ENCODE measurements around the gene CYP24A1.

The CYP24A1 gene

DNA sequence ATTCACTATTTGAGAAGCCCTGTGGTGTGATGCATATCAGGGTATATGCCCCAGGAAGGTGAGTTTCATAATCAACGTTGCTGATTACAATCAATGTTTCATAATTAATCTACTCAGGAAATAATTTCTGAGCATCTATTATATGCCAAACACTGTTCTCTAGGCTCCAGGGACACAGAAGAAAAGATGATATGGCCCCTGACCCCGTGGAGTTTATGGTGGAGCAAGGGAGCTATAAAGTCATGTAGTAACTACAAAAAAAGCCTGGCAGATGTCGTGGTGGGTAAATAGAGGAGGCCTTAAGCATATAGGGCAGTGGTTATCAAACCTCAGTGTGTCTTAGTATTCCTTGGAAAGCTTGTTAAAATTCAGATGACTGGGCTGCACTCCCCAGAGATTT is 63.3 kb downstream of the CYP24A1 start:
- DNase-seq = no peak

DNA sequence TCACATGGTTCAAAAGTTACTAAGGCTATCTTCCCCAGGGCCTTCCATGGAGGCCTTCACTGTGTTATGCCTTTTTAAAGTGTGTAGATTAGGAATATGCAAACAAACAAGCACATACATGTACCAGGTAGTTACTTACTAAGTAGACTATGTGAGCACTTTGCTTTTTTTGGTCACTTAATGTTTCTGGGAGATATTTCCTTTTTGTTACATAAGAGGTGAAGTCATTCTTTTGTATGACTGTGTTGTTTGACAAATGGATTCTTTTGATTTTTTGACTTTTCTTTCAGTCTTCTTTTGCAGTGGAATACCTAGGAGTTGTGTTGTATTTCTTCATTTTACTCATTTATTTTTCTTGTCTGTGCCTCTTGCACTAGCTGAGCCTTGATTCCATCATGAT is 63.7 kb downstream of the CYP24A1 start:
- no peak for DNase-seq

DNA sequence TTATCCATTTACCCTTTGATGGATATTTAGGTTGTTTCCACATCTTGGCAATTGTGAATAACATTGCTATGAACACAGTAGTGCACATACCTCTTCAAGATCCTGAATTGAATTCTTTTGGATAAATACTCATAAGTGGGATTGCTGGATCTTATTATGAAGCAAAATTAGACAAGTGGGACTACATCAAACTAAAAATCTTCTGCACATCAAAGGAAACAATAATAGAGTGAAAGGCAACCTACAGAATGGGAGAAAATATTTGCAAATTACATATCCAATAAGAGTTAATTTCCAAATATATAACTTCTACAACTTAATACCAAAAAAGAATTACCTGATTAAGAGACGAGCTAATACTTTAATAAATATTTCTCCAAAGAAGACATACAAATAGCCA is 65.0 kb downstream of the CYP24A1 start:
- no peak for DNase-seq

DNA sequence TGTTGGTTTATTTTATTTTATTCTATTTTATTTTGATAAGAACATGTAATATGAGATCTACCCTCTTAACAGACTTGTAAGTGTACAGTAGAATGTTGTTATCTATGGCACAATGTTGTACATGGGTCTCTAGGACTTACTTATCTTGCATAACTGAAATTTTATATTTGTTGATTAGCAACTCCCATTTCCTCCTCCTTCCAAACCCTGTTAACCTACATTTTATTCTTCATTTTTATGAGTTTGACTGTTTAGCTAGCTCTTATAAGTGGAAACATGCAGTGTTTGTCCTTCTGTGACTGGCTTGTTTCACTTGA is 65.5 kb downstream of the CYP24A1 start:
- DNase-seq = no peak

- no peak for DNase-seq
These were observed 66.0 kb downstream of the CYP24A1 start for GRCh38 chr20:54107600-54108325.

DNA sequence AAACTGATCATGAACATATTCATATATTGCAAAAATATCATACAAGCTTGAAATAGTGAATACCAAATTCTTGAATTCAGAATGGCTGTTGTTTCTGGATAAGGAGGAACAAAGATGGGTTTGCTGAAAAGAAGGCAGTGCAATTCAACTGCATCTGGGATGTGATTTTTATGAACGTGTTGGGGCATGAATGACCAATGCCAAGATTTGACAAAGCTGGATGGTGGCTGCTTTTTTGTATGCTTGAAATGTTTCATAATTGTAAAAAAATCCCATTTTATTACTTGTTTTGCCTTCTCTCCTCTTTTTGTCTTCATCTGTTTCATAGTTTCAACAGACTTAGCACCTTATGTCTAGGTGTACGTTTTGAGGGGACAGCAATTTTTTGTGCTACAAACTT is 66.6 kb downstream of the CYP24A1 start:
- no peak for DNase-seq

GRCh38 chr20:54106162-54106561 is 67.6 kb downstream of the CYP24A1 start:
- no peak for DNase-seq

DNA sequence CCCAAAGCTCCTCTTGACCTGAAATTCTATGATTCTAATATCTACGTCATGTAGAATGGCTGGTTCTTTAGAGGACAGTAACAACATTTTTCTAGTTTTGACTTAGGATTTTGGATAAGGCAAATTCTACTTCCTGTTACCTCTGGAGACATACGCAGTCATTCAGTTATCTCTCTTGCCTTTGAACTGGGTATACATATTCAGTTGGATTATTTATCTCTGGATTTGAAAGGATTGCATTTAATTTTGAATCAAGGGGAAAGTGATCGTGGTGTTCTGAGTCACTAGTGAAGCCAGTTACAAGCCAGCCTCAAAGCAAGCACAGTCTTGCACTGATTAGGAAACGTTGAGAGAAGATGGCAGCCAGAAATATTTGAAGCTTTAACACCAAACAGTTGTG is 68.1 kb downstream of the CYP24A1 start:
- DNase-seq = no peak

- DNase-seq = no peak
These were observed 69.0 kb downstream of the CYP24A1 start for GRCh38 chr20:54104781-54105180.

GRCh38 chr20:54103762-54104600 is 69.8 kb downstream of the CYP24A1 start:
- DNase-seq = no peak
